ENCODE measurements around the gene PCSK6. TPM values are rescaled to one million over a fixed set of nuclear protein-coding genes. Genes with fewer than 3 reads are reported as not detected.

Gene PCSK6
- polyA plus RNA-seq, 3 donors, result 0.05 to 0.10 TPM; not detected in 1

- Histone ChIP-seq H3K9ac (ENCODE audit: insufficient read depth, low read length, poor library complexity, severe bottlenecking) (no peak overlapping the region), H2AFZ (ENCODE audit: insufficient read depth, low read depth, low read length, poor library complexity, severe bottlenecking) (peak overlapping the region; percentile 59), H3K4me1 (ENCODE audit: control insufficient read depth in 1 of 2, insufficient read depth in 2 of 2, low read length in 2 of 2) (peaks cover 17 to 19% of the 10 kb centered on the region in 2 donors), H3K27me3 (ENCODE audit: control insufficient read depth in 2 of 2, insufficient read depth in 2 of 2, low read length in 2 of 2) (peaks cover 0 to 36% of the 10 kb centered on the region in 2 donors), H3K36me3 (replicated peaks in 1 of 2; ENCODE audit: control insufficient read depth in 1 of 2, insufficient read depth in 2 of 2, low read length in 2 of 2) (no peaks in the 10 kb centered on the region), H3K9me3 (replicated peaks in 1 of 2; ENCODE audit: control insufficient read depth in 1 of 2, insufficient read depth in 1 of 2, low read length in 2 of 2) (no peaks in the 10 kb centered on the region), H3K4me3 (replicated peaks in 1 of 3; ENCODE audit: low read depth in 2 of 3, low read length in 3 of 3) (no peak overlapping the region), H3K4me2 (replicated peaks; ENCODE audit: extremely low read depth, low read length, poor library complexity, severe bottlenecking) (no peak overlapping the region), H3K79me2 (ENCODE audit: insufficient read depth, low read length) (no peaks in the 10 kb centered on the region), H4K20me1 (ENCODE audit: insufficient read depth, low read length) (no peaks in the 10 kb centered on the region), H3K27ac (ENCODE audit: low read depth in 1 of 2, low read length in 2 of 2) (no peak overlapping the region)
- peaks cover 23% of the 10 kb centered on the region for H3K4me1 Mint-ChIP-seq
- H3K4me3 Mint-ChIP-seq, result peak overlapping the region in 1 of 2 donors; percentile 63
- peaks cover 46 to 60% (median 55%) of the 10 kb centered on the region in 3 donors for H3K27me3 Mint-ChIP-seq (ENCODE audit: low read depth in 3 of 3)
- H3K36me3 Mint-ChIP-seq, result no peaks in the 10 kb centered on the region
- H3K27ac Mint-ChIP-seq, result peak overlapping the region in 1 of 7 donors; percentile 27
- 30% methylated on average over 3 of the region's 4 CpGs for WGBS (ENCODE audit: insufficient coverage)
- TF ChIP-seq CTCF (IDR thresholded peaks at IDR 0.05), result no peak
- intact Hi-C loops (cut with micrococcal nuclease), result loop anchor here in 1 of 2 donors (10.0 kb wide), 1 partner anchor 154 kb away; the partner anchor contains the start of gene TM2D3
- peaks cover 0 to 3% (median 0%) of the 10 kb centered on the region in 7 donors for H3K9me3 Mint-ChIP-seq
- no peak for DNase-seq
Observed at GRCh38 chr15:101500865-101501551, 11.5 kb upstream of the PCSK6 start.

- Mint-ChIP-seq H3K4me3 (peak overlapping the region in 1 of 2 donors; percentile 73), H3K4me1 (peaks cover 25% of the 10 kb centered on the region), H3K27ac (peak overlapping the region in 3 of 7 donors; percentile 14 to 37 (median 23)), H3K36me3 (no peaks in the 10 kb centered on the region), H3K9me3 (peaks cover 0 to 3% (median 0%) of the 10 kb centered on the region in 7 donors), H3K27me3 (ENCODE audit: low read depth in 3 of 3) (peaks cover 55 to 69% (median 63%) of the 10 kb centered on the region in 3 donors)
- WGBS (ENCODE audit: insufficient coverage), result 8% methylated on average over 9 of the region's 11 CpGs
- Histone ChIP-seq H3K27me3 (ENCODE audit: control insufficient read depth in 2 of 2, insufficient read depth in 2 of 2, low read length in 2 of 2) (peaks cover 0 to 43% of the 10 kb centered on the region in 2 donors), H3K36me3 (replicated peaks in 1 of 2; ENCODE audit: control insufficient read depth in 1 of 2, insufficient read depth in 2 of 2, low read length in 2 of 2) (no peaks in the 10 kb centered on the region), H4K20me1 (ENCODE audit: insufficient read depth, low read length) (no peaks in the 10 kb centered on the region), H3K9me3 (replicated peaks in 1 of 2; ENCODE audit: control insufficient read depth in 1 of 2, insufficient read depth in 1 of 2, low read length in 2 of 2) (no peaks in the 10 kb centered on the region), H2AFZ (ENCODE audit: insufficient read depth, low read depth, low read length, poor library complexity, severe bottlenecking) (no peak overlapping the region), H3K9ac (ENCODE audit: insufficient read depth, low read length, poor library complexity, severe bottlenecking) (no peak overlapping the region), H3K4me2 (replicated peaks; ENCODE audit: extremely low read depth, low read length, poor library complexity, severe bottlenecking) (peak overlapping the region; percentile 17), H3K4me1 (ENCODE audit: control insufficient read depth in 1 of 2, insufficient read depth in 2 of 2, low read length in 2 of 2) (peaks cover 17 to 19% of the 10 kb centered on the region in 2 donors), H3K27ac (ENCODE audit: low read depth in 1 of 2, low read length in 2 of 2) (no peak overlapping the region), H3K4me3 (replicated peaks in 1 of 3; ENCODE audit: low read depth in 2 of 3, low read length in 3 of 3) (no peak overlapping the region), H3K79me2 (ENCODE audit: insufficient read depth, low read length) (no peaks in the 10 kb centered on the region)
- no peak for TF ChIP-seq CTCF (IDR thresholded peaks at IDR 0.05)
- peak; percentile 42 to 59 (median 51) for DNase-seq
- intact Hi-C loops (cut with micrococcal nuclease), result loop anchor here in 1 of 2 donors (10.0 kb wide), 1 partner anchor 155 kb away; the partner anchor contains the start of gene TM2D3
Observed at GRCh38 chr15:101499863-101500713, 10.6 kb upstream of the PCSK6 start.

Measured in CD14-positive monocyte (primary cell).